Stimulated activated CD8-positive, alpha-beta memory T cell treated with anti-CD3 and anti-CD28 coated beads, Interleukin-15, amount 100 ng/mL, for 48 hours (primary cell): ENCODE measurements around the gene SLC38A6.
"Not testable (repeated sequence)": the region's sequence is repeated elsewhere in the genome, so short reads cannot be mapped to it uniquely, and the experiment has no call there.

ENCODE experiments used
- DNase-seq, 2 donors: peaks; one replicate each; pipeline ENCODE4 v3.0.0-alpha.2; 2020; ENCODE audit warnings: low read depth in 2 of 2

The SLC38A6 gene

GRCh38 chr14:61051051-61051450 is 70.0 kb downstream of the SLC38A6 start:
- no peak for DNase-seq

- no peak for DNase-seq
Measured at GRCh38 chr14:61051621-61052020, 70.6 kb downstream of the SLC38A6 start.

- no peak for DNase-seq
Measured at GRCh38 chr14:61063461-61063860, 82.4 kb downstream of the SLC38A6 start.

GRCh38 chr14:61064210-61064609 is 83.2 kb downstream of the SLC38A6 start:
- DNase-seq: no peak

GRCh38 chr14:61064856-61065255 is 83.8 kb downstream of the SLC38A6 start:
- no peak for DNase-seq

GRCh38 chr14:61065656-61066055 is 84.6 kb downstream of the SLC38A6 start:
- no peak for DNase-seq

- not testable (repeated sequence) for DNase-seq
Measured at GRCh38 chr14:61072442-61072841, 91.4 kb downstream of the SLC38A6 start.

- DNase-seq: no peak
Measured at GRCh38 chr14:61074852-61075251, 93.8 kb downstream of the SLC38A6 start.

GRCh38 chr14:61076556-61076955 is 95.5 kb downstream of the SLC38A6 start:
- no peak for DNase-seq

GRCh38 chr14:61077437-61077836 is 96.4 kb downstream of the SLC38A6 start:
- DNase-seq: no peak

- no peak for DNase-seq
Measured at GRCh38 chr14:61077951-61078720, 97.1 kb downstream of the SLC38A6 start.

GRCh38 chr14:61080591-61081010 is 99.6 kb downstream of the SLC38A6 start:
- no peak for DNase-seq

GRCh38 chr14:61088081-61088480 is 107.0 kb downstream of the SLC38A6 start:
- no peak for DNase-seq

- DNase-seq: no peak
Measured at GRCh38 chr14:61089126-61089750, 108.2 kb downstream of the SLC38A6 start.

GRCh38 chr14:61090432-61091216 is 109.6 kb downstream of the SLC38A6 start:
- no peak for DNase-seq

- DNase-seq: no peak
Measured at GRCh38 chr14:61091657-61092273, 110.7 kb downstream of the SLC38A6 start.

- DNase-seq: not testable (repeated sequence)
Measured at GRCh38 chr14:61098096-61098495, 117.1 kb downstream of the SLC38A6 start.

- no peak for DNase-seq
Measured at GRCh38 chr14:61098721-61099120, 117.7 kb downstream of the SLC38A6 start.

- DNase-seq: no peak
Measured at GRCh38 chr14:61099216-61099835, 118.3 kb downstream of the SLC38A6 start.

GRCh38 chr14:61101803-61102548 is 120.9 kb downstream of the SLC38A6 start:
- no peak for DNase-seq
